Stimulated activated naive CD4-positive, alpha-beta T cell treated with Interleukin-2 at 50 U/mL for 16 hours (primary cell): Measurements from ENCODE around the gene INPP4B.

ENCODE experiments used
- DNase-seq: peaks from one replicate; lab custom pipeline; 2025; lab: John Stamatoyannopoulos, UW

INPP4B gene

DNA sequence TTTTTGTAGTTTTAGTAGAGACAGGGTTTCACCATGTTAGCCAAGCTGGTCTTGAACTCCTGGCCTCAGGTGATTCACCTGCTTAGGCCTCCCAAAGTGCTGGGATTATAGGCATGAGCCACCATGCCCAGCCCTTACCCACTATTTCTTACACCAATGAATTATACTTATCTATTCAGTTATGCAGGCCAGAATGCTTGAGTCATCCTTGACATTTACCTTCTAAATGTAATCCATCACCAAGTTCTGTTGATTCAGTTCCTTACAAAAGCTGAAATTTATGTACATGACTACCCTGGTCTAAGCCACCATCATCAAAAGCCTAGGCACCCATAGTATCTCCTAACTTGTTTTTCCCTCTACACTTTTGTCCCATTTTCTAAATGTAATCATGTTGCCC is 624.0 kb downstream of the INPP4B start:
- DNase-seq: no peak

DNA sequence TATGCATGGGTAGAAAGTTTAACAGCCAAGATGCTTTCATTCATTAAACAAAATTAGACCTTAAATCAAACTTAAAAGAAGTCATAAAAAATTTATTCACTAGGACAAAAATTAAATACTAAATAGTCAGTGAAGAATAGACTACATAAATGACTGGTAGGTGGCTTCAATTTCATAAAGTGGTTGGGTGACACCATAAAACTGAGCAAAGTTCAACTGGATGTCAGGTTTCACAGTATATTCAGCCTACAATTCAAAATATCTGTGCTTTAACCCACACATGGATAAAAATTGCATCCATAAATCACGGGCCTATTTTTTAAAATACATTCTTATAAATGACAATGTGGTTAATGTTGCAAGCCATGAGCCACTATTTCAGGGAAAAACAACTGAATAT is 627.4 kb downstream of the INPP4B start:
- no peak for DNase-seq

DNA sequence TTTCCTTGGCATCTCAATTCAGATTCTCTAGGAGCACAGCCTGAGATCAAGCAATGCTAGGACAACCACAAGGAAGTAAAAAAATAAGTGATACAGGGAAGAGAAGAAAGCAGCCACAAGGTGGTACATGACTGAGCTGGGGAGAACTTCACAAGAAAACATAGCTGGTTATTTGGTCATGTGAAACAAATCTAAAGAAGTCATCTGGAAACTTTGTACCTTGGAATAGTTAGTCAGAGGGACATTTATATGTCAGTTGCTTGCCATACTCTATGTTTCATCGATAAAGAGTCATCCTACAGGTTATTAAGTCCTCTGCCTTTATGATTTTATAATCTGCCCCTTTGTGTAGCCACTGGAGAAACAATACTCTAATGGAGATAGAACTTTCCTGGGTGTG is 634.7 kb downstream of the INPP4B start:
- no peak for DNase-seq

DNA sequence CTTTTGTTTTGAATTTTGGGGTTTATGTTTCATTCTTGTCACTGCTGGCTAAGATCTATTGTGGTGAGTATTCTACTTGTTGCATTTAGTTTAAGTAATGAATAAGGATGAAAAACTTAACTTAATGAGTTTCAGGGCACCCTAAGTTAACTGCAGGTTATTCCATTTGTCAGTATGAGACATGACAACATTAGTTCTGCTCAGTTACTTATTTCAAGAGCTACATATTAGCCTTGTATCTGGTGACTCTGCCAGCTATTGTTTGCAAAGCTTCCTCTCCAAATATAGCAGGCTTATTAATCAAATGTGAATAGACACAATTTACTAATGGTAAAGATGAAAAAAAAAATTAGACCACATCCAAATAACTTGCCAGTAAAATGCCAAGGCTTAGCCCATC is 642.6 kb downstream of the INPP4B start:
- no peak for DNase-seq

DNA sequence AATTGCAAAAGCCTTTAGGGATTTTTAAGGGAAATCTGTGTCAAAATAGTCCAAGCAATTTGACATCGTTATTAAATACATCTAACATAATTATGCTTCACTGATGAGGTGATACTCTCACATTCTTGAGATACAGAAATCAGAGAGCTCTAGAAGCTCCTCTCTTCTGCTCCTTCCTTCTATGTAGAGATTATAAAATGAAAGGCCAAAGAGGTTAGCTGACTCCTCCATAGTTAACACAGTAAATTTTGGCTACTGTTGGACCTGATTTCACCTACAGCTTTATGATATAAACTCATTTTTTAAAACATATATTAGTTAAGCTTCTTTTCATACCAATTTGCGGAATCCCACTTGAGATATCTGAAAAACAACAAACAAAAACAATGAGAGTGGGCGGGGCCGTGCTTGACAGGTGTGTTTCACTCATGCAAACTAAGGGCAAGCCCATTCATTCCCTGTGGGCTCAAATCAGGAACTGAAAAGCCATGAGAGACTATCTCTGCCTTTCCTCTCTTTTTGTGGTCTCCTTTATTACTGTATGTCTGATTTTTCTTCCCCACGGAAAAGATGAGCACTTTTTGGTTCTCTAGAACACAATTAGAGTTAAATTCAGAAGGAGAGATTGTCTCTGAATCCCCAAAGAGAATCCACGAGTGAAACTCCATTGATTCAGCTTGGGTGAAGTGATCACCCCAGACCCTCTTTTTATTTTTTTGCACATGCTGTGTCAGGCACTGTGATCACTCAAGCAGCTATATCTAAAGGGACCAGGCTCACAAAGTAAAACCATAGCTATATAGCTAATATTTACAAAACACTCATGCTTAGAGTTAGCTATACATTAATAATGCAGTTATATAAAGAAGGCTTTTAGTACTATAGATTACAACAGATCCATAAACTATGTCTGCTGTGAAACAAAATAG is 643.4 kb downstream of the INPP4B start:
- no peak for DNase-seq

DNA sequence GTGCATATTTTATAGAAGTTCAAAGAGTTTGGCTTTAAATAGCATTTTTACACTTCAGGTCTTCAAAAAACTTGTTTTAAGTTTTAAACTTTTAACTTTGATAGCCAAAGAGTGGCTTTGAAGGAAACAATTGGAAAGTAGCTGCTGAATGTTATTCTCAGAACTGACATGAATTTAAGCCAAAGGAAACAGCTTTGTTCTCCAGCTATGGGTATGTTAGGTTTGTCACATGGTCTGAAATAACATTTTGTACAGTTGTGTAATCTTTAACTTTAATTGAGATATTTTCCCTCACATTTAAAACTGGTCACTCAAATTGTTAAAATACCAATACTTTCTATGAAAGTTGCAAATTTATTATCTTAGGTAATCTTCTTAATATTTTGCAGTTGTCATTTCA is 645.1 kb downstream of the INPP4B start:
- DNase-seq: no peak

DNA sequence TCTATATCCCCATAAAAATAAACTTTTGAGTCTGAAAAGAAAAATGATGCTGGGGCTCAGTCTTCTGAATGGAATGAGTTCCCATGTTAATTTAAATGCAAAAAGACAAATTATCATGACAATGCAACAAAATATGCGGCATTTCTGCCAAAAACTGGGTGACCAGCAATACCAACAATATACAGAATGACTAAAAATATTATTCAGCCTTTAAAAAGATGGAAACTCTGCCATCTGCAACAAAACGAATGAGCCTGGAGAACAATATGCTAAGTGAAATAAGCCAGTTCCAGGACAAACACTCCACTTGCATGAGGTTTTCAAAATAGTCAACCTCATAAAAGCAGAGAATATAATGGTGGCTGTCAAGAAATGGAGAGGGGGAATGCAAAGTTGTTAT is 651.2 kb downstream of the INPP4B start:
- no peak for DNase-seq

DNA sequence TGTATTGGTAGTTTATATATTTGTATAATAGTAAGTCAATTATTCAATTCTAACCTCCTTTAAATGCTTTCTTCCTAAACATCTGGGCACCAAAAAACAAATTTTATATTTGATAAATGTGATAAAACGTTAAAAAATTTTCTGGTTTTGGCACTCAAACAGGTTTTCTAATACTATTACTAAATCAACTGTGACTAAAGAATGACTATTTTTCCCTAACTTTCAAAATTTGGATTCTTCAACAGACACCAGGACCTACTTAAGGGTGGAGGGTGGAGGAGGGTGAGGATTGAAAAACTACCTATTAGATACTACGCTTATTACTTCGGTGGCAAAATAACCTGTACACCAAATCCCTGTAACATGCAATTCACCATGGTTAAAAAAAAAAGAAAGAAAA is 654.2 kb downstream of the INPP4B start:
- no peak for DNase-seq

DNA sequence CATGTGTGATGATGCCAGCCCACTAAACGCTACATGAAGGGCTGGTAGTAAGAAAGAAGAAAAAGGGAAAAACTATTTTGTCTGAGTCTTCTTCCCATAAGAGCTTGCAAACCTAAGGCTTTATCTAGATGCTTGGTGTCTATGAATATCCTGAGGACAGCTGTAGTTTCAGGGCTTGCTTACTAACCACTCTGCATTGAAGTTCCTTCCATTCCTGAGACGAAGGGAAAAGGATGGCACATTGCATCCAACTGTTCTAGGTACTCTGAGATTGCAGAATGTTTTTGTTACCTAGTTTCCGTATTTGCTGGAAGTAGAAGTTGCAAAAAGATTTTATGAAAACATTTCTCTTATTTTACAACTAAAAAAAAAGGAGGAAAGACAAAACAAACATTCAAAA is 665.1 kb downstream of the INPP4B start:
- no peak for DNase-seq

DNA sequence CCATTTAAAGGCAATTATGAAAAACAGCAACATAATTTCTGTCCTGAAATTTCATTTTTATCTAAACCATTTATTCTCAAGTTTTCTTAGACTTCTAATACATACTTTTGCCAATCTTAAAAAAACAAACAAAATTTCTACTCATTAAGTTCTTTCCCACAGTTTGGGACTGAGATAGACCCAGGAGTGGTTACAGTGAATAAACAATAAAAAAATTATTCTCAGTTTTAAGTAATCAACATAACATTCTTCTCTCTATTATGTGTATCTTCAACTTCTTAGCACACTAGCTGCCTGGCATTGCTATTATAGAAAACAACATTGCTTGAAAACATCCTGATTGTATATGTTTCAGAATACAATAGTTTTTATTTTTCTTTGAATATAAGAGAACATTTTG is 676.9 kb downstream of the INPP4B start:
- DNase-seq: no peak

DNA sequence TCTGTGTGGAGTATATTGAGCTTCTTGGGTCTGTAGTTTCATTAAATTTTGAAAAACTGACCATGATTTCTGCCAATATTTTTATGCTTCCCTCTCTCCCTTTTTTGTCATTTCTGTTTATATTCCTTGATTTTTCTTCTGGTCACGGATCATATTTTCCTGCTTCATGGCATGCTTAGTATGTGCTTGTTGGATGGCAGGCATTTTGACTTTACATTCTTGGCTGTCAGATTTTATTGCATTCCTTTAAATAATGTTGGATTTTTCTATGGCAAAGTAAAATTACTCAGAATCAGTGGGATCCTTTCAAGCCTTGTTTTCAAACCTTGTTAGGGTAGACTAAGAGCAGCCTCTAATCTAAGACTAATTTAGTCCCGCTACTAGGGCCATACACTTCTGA is 677.9 kb downstream of the INPP4B start:
- no peak for DNase-seq

DNA sequence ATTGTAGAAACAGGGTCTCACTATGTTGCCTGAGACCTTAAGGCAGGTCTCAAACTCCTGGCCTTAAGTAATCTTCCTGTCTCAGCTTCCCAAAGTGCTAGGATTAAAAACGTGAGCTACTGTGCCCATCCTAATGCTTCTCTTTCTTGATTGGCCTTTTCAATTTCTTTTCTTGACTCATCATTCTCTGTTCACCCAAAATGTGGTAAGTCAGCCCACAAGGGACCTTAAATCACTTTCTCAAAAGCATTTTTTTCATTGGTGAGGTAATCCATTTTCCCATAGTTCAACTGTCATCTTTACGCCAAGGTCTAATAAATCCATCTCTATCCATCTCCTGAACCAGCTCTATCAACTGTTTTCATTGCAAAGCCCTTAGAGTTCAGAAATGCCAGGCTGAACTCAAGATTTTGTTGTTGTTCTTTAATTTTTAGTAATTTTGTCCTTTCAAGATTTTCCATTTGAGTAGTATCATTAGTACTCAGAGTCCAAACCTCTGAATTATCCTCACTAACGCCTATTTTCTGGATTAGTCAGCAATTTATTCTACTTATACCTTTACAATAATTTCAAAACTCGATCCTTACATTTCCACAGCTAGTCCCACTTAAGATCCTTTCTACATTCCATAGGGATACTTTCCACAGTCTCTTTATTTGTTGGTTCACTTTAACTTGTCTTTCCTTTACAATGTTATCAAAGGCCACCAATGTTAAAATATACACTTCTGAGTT is 681.2 kb downstream of the INPP4B start:
- no peak for DNase-seq

DNA sequence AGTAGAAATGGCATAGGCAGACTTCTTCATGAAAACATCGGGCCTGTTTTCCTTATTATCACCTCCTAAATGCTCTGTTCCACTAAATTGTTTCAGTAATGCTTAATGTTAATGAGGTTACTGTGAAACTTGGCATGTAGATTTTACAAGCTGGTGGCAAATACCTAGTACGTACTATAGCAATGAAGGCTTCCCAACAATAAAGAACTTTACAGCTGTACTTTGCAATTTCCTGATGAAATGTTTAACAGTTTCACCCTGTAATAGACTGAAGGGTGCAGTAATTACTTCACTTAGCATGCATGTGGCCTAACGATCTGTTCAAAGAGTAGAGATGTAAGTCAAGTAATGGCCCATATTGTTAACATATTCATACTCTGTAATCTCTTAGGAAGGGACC is 685.0 kb downstream of the INPP4B start:
- no peak for DNase-seq

DNA sequence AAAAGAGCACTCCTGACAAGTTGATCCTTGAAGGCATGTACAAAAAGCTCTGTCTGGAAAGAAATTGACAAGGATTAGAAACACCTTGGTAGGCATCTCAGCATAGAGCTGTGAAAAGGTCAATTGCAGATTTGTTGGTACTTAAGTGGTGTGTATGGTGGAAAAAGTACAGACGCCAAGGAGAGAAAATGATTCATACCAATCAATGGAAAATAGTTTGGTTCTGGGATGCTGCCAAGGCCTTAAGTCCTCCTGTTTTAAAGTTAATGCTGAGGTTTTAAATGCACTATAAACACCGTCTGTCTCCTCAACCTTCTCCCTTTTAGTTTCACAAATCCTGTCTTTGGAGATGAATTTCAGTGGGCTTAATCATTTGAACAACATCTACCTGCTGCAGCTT is 685.6 kb downstream of the INPP4B start:
- no peak for DNase-seq

DNA sequence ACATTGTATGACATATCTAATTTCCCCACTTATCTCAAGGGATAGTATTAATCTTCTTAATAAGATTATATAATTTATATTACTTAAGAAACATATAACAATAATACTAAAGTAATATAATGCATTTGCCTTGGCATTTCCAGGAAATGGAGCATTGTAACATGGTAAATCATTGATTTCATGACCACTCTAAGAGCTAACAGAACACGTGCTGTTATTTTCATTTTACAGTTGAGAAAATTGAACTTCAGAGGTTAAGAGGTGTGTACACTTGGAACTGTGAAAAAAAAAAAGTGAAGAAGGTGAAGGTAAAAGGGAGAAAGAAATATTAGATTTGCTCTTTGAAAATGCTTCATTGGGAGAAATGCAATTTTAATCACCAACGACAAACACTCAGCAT is 687.1 kb downstream of the INPP4B start:
- no peak for DNase-seq

DNA sequence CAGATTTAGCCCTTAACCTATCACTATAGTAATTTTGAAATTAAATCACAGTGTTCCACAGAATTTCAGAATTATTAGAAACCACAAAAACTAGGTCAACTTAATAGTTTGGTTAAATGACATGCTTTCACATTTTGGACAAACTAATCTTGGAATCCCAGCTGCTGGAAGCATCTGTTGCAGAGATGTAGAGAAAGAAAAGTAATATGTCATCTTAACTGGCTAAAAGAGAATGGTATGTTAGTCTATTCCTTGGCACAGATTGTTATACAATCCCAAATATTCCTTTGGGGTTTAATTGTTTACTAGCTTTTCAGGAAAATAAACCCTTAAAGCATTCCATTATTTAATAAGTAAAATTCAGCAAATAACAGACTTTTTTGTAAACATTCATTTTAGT is 689.8 kb downstream of the INPP4B start:
- no peak for DNase-seq

DNA sequence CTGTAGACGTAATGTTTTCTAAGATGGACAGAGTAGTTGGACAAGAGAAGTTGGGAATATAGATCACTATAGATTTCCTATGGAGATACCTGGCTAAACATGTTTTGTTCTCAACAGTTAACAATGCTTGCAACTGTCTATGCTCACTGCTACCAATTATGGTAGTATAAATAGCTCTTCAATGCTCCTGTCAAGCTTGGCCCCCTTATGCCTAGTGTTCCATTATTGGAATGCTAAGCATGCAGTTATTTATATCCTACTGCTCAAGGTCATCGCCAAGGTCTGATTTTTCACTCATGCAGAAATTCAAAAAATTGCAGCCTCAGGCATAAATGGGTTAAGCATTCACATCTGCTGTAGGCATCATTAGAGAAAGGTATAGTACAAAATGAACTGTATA is 690.8 kb downstream of the INPP4B start:
- no peak for DNase-seq

DNA sequence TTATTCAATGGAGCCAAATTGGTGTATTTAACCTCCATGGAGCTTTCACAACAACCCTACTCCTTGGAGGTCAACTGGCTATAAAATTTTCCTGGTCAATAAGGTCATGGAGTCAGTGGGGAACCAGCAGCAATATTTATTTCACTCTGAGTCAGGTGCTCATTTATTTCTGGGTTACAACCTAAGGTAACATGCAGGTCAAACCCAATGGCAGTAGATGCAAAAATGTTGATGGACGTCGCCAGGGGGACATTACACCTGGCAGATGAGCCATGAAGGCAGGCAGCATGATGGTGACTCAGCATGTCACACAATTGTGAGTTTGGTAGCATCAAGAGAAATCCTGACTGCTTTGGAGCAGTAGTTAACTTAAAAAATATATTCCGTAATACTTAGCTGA is 695.6 kb downstream of the INPP4B start:
- no peak for DNase-seq

DNA sequence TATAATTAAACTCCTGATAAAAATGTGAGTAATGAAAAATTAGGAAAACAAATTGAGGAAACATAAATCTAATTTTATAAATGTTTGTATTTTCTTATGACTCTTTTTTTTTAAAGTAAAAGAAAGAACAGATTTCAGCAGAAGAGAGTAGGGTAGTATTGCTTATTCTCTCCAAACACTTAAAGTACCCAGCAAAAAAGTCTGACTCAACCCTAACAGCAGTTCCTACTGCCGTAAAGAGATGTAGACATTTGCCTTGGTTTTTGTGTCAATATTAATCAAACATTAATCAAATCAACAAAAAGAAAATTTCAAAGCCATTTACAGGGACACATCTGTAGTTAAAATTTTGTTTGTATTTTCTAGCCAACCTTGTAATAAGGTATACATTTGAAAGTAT is 701.3 kb downstream of the INPP4B start:
- no peak for DNase-seq

DNA sequence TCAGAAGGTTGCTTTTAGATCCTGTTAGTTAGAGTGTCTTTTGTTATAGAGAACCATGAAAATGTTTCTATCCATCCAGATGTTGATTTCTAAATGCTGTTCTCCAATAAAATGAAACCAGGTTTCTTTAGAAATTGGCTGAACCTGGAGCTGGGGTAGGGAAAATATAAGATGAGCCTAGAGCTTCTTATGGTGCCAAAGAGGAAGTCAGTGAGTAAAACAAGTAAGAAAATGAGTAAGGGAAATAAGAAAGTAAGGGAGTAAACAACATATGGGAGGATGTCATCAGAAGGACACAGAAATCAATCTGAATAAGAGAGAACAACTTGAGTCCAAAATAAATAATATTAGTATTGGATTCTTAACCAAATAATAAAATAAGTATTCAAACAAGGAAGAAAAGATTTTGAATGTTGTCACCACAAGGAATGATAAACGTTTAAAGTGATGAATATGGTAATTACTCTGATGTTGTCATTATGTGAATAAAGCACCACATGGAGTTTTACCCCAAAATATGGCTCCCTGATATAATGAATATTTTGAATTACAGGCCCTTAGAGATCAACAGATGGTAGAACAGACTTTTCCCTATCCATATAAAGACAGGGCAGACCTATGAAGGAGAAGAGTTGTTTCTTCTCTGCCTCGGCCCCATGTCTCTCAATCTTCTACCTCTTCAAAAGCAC is 703.6 kb downstream of the INPP4B start:
- DNase-seq: no peak

DNA sequence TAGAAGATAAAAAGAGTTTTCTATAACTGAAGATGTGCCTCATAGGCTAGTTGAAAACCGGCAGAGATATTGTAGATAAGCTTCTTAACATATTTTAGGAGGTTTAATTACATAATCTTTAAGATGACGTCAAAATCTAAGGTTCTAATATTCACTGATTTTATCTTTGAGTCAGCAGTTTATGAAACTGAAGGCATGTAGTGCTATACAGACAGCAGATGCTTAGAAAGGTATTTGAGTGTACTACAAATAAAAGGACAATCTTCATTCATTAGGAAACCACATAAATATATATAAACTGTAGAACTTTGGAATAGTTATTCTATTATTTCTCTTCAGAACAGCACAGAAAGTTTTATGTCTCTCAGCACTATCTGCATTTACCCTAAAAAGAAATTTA is 704.9 kb downstream of the INPP4B start:
- no peak for DNase-seq

DNA sequence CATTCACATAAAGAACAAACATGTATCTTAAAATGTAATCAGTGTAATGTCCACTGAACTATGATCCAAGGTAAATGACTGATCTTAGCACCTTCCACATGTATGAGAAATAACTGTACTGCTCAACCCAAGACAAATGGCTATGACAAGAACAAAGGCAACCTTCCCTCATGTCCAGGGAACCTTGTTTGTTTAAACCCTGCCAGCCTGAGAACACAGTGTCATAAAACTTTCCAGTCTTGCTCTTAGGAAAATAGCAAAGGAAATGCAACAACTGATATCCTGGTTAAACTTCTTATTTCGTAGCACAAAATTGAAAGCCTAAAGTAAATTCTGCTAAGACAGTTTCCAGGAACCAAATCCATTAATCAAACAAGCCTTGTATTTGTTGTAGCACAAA is 715.4 kb downstream of the INPP4B start:
- no peak for DNase-seq

DNA sequence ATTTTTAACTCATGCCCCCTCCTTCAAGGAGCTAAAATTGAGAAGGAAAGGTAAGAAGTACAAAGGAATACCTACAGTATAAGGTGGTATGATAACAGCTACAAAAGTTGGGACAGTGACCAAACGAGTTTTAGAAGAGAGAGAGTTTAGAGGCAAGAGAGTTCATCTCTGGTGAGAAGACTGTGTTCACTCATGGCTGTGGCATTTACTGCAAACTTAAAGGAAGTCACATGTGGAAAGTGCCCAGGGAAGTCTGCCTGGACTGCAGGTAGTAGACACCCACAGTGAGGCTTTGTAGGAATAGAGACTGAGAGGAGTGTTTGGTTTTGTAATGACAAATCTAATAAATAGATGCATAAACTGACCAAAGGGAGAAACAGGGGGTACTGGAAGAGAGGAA is 716.2 kb downstream of the INPP4B start:
- no peak for DNase-seq
